Stimulated activated naive CD8-positive, alpha-beta T cell treated with anti-CD3 and anti-CD28 coated beads, Interleukin-15, amount 100 ng/mL, for 72 hours (primary cell): ENCODE data around the gene D2HGDH.
"Not testable (repeated sequence)": the region's sequence is repeated elsewhere in the genome, so short reads cannot be mapped to it uniquely, and the experiment has no call there.

Experiments
- ATAC-seq: fragments of 150-1000 bp; cut with Tn5 transposase; 2 replicates; pipeline ENCODE4 v1.10.0; 2021; ENCODE audit warnings: mild to moderate bottlenecking, moderate library complexity
- DNase-seq, 2 donors: peaks; one replicate each; pipeline ENCODE4 v3.0.0; 2021 to 2022
- H3K27ac Mint-ChIP-seq, 2 donors: one replicate each; pipeline ENCODE4 v1.8.0; 2022; ENCODE audit warnings: mild to moderate bottlenecking in 2 of 2, mixed read lengths in 2 of 2, moderate library complexity in 2 of 2
- H3K27me3 Mint-ChIP-seq: one replicate; pipeline ENCODE4 v1.8.0; 2022; ENCODE audit warnings: mixed read lengths
- H3K4me1 Mint-ChIP-seq: one replicate; pipeline ENCODE4 v1.8.0; 2022; ENCODE audit warnings: mild to moderate bottlenecking, mixed read lengths
- H3K4me3 Mint-ChIP-seq, 2 donors: one replicate each; pipeline ENCODE4 v1.8.0; 2022; ENCODE audit warnings: mild to moderate bottlenecking in 2 of 2, mixed read lengths in 2 of 2, moderate library complexity in 1 of 2
- H3K9me3 Mint-ChIP-seq, 2 donors: one replicate each; pipeline ENCODE4 v1.8.0; 2022; ENCODE audit warnings: mixed read lengths in 2 of 2

The D2HGDH gene

GRCh38 chr2:241798631-241799521 is 64.4 kb downstream of the D2HGDH start:
- DNase-seq = no peak
- peaks cover 24% of the 10 kb centered on the region for H3K27me3 Mint-ChIP-seq
- H3K4me3 Mint-ChIP-seq = no peak overlapping the region
- H3K27ac Mint-ChIP-seq = no peak overlapping the region
- ATAC-seq = no peak
- H3K9me3 Mint-ChIP-seq = no peaks in the 10 kb centered on the region
- H3K4me1 Mint-ChIP-seq = peaks cover 6% of the 10 kb centered on the region

DNA sequence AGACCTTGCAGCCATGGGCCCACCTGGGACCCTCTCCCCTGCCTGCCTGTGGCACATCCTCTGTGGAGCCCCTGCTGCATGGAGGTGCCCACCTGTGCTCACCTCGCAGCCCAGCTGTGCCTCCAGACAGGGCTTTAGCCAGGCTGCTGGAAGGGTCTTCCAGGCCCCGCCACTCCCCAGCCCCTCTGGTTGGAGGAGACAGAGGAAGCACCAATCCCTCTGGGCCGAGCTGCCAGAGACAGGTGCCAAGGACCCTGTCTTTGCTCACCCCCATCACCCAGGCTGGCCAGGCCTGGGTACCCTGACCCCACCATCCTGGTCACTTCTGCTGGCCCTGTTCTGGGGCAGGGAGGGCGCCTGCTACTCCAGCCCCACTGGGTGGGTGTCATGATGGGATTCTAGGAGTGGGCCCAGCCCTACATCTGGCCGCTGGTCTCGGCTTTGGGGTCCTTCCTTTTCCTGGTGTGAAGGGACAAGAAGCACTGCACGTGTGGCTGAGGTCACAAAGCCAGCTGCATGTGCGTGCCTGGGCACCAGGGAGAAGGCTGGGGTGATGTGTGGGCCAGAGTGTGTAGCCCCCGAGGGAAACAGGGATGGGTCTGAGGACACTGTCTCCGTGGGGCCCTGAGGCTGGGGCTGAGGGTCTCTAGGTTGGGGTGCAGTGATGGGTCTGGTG is 65.2 kb downstream of the D2HGDH start:
- DNase-seq = no peak
- Mint-ChIP-seq H3K27me3 (peaks cover 28% of the 10 kb centered on the region), H3K4me1 (peaks cover 12% of the 10 kb centered on the region), H3K4me3 (no peak overlapping the region), H3K27ac (peak overlapping the region in 1 of 2 donors; percentile 84), H3K9me3 (no peaks in the 10 kb centered on the region)
- ATAC-seq = no peak

- not testable (repeated sequence) for DNase-seq, ATAC-seq, H3K9me3 Mint-ChIP-seq, H3K4me3 Mint-ChIP-seq
- peak overlapping the region in 1 of 2 donors; percentile 84 for H3K27ac Mint-ChIP-seq
- peaks cover 32% of the 10 kb centered on the region for H3K27me3 Mint-ChIP-seq
- H3K4me1 Mint-ChIP-seq = peaks cover 17% of the 10 kb centered on the region
Observed at GRCh38 chr2:241800198-241800903, 65.9 kb downstream of the D2HGDH start.

- Mint-ChIP-seq H3K9me3 (no peaks in the 10 kb centered on the region), H3K27ac (no peak overlapping the region), H3K4me1 (peaks cover 17% of the 10 kb centered on the region), H3K4me3 (no peak overlapping the region), H3K27me3 (peaks cover 32% of the 10 kb centered on the region)
- ATAC-seq (no peak), DNase-seq (no peak)
Observed at GRCh38 chr2:241801611-241802420, 67.4 kb downstream of the D2HGDH start.

GRCh38 chr2:241802421-241803318 is 68.2 kb downstream of the D2HGDH start:
- ATAC-seq (no peak), DNase-seq (no peak)
- no peaks in the 10 kb centered on the region for H3K9me3 Mint-ChIP-seq
- H3K27ac Mint-ChIP-seq = no peak overlapping the region
- peaks cover 32% of the 10 kb centered on the region for H3K27me3 Mint-ChIP-seq
- H3K4me3 Mint-ChIP-seq = peak overlapping the region in 1 of 2 donors; percentile 81
- H3K4me1 Mint-ChIP-seq = peaks cover 17% of the 10 kb centered on the region

DNA sequence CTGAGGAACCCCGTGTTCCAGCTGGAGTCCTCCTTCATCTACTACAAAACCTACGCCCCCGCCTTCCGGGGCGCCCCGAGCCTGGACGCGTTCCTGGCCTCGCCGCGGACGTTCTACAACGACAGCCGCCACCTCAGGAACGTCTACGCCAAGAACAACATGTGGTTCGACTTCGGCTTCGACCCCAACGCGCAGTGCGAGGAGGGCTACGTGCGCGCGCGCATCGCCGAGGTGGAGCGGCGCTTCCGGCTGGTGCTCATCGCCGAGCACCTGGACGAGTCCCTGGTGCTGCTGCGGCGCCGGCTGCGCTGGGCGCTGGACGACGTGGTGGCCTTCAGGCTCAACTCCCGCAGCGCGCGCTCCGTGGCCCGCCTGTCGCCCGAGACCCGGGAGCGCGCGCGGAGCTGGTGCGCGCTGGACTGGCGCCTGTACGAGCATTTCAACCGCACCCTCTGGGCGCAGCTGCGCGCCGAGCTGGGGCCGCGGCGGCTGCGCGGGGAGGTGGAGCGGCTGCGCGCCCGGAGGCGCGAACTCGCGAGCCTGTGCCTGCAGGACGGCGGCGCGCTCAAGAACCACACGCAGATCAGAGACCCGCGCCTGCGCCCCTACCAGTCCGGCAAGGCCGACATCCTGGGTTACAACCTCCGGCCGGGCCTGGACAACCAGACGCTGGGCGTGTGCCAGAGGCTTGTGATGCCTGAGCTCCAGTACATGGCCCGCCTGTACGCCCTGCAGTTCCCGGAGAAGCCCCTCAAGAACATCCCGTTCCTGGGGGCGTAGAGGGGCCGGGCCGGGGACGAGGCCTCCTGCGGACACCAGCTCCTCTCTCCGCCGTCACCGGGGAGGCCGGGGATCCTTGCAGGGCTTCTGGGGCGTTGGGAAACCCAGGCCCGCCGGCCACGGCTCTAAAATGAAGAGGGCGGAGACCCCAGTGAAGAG is 69.2 kb downstream of the D2HGDH start:
- H3K9me3 Mint-ChIP-seq = no peaks in the 10 kb centered on the region
- peak; percentile 48 to 61 for DNase-seq
- ATAC-seq = peak; percentile 66
- peak overlapping the region; percentile 75 to 81 for H3K4me3 Mint-ChIP-seq
- H3K27me3 Mint-ChIP-seq = peaks cover 39% of the 10 kb centered on the region
- no peak overlapping the region for H3K27ac Mint-ChIP-seq
- H3K4me1 Mint-ChIP-seq = peaks cover 23% of the 10 kb centered on the region

DNA sequence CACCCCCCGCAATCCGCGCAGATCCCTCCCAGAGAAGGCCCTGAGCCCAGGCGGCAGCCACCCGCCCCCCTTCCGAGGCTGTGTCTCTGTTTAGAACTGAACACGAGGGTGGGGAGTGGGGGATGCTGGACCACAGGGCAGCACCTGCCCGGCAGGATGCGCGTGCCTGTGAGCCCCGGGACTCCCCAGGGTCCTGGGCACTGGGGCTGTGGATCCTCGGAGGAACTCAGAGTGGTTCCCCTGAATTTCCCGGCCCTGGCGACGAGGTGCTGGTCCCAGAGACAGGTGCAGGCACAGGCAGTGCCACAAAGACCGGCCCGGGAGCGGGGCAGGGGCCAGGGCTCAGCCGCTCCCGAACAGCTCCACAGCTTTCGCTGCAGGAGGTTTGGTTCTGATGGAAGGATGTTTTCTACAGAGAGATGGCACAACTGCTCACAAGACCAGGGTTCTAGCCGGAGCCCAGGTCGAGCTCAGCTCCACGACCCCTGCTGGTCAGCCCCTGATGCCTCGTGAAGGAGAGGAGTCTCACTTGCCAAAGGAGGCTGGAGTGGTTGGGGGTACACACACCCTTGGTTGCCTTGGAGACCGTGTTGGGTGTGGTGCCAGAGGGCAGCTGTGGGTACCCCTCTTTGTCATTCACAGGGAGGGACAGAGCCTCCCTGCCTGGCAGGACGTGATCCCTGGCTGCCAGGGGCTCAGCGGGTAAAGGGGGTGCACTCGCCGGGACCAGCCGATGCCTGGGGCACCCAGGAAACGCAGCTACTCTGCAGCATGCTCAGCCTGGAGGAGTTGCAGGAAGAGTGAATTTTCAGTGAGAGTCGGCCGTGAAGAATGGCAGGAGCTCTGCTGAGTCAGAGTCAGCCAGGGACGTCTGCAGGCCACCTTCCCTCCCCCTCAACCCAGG is 70.1 kb downstream of the D2HGDH start:
- peak; percentile 47 for ATAC-seq
- Mint-ChIP-seq H3K27ac (no peak overlapping the region), H3K4me3 (peak overlapping the region; percentile 70 to 81), H3K9me3 (no peaks in the 10 kb centered on the region), H3K27me3 (peaks cover 48% of the 10 kb centered on the region), H3K4me1 (peaks cover 31% of the 10 kb centered on the region)
- peak; percentile 36 to 48 for DNase-seq

- H3K27ac Mint-ChIP-seq, ATAC-seq, H3K4me3 Mint-ChIP-seq, DNase-seq, H3K9me3 Mint-ChIP-seq: not testable (repeated sequence)
- peaks cover 45% of the 10 kb centered on the region for H3K27me3 Mint-ChIP-seq
- peaks cover 41% of the 10 kb centered on the region for H3K4me1 Mint-ChIP-seq
Observed at GRCh38 chr2:241806217-241806616, 71.8 kb downstream of the D2HGDH start.

DNA sequence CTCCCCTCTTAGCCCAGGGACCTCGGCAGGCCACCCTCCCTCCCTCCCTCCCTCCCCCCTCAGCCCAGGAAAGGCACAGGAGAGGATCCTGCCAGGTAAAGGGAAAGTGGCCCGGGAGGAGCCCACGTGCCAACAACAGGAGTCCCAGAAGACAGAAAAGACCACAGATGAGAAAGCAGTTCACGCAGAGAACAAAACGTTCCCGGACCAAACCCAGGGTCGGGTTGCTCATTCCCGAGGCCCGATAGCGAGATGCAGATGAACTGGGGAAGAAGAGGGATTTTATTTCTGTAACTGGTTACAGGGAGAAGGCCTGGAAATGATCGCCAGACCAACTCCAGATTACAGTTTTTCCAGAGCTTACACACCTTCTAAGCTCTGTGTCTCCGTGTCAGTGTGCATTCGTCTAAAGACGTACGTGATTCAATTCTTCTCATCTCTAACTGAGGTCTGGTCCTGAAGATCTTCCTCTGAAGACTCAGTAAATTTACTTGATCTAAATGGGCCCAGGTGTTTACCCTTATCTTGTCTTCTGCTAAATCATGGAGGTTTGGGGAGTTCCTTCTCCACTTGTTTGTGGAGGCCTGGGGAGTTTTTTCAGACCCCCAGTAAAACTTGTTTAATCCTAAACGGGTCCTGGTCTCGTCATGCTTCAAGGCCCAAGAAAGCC is 73.8 kb downstream of the D2HGDH start:
- no peaks in the 10 kb centered on the region for H3K9me3 Mint-ChIP-seq
- peaks cover 39% of the 10 kb centered on the region for H3K4me1 Mint-ChIP-seq
- peaks cover 33% of the 10 kb centered on the region for H3K27me3 Mint-ChIP-seq
- no peak overlapping the region for H3K4me3 Mint-ChIP-seq
- DNase-seq (no peak), ATAC-seq (no peak)
- no peak overlapping the region for H3K27ac Mint-ChIP-seq

- H3K4me1 Mint-ChIP-seq = peaks cover 41% of the 10 kb centered on the region
- no peaks in the 10 kb centered on the region for H3K9me3 Mint-ChIP-seq
- no peak within 1 kb of the TSS for H3K4me3 Mint-ChIP-seq
- DNase-seq (no peak), ATAC-seq (no peak)
- no peak within 1 kb of the TSS for H3K27ac Mint-ChIP-seq
- H3K27me3 Mint-ChIP-seq = peaks cover 35% of the 10 kb centered on the region
Observed at GRCh38 chr2:241808721-241809382, 74.4 kb downstream of the D2HGDH start, which contains the start of gene NEU4. Gene NEU4 (plus strand): TSS chr2:241809193. CDS start chr2:241814485, 5,292 bp downstream.

DNA sequence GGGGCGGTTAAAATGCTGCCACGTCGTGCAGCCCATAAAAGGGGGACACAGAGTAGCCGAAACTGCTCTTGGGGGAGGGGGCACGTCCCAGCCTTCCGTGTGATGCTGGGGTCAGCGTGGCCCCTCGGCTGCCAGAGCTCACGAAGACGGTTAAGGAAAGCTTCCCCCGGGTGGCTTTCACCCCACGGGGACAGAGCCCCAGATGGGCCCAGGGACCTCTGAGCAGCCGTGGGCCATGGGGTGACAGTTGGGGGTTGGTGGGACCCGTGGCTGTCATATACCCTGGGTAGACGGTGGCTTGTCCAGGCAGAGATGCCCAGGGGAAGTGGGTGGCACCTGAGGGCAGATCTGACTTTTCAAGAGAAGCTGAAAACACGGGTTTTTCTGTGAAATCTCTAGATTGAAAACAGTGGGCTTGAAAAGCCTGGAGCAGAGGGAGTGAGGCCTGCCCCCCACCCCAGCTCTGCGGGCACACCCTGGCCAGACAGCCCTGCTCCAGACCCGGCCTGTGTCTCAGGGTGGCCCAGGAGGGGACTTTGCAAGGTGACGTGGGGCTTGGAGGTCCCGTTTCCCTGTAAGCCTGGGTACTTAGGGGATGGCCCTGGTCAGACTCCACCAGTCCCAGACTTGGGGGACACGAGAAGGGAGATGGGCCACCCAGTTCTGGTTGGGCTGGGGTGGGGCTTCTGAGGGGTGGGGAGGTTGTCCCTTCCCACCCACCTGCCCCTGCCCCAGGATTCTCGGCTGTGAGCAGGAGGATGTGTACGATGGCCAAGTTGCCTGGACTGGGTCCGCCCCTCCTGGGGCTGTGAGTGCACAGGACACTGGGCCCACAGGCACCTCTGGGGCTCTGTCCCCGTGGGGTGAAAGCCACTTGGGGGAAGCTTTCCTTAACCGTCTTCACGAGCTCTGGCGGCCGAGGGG is 75.2 kb downstream of the D2HGDH start:
- no peak for ATAC-seq
- H3K4me3 Mint-ChIP-seq = no peak overlapping the region
- DNase-seq = no peak
- no peaks in the 10 kb centered on the region for H3K9me3 Mint-ChIP-seq
- H3K27me3 Mint-ChIP-seq = peaks cover 37% of the 10 kb centered on the region
- peaks cover 39% of the 10 kb centered on the region for H3K4me1 Mint-ChIP-seq
- no peak overlapping the region for H3K27ac Mint-ChIP-seq
